Measurements from ENCODE around the gene SGCD.

- TF ChIP-seq CTCF (IDR thresholded peaks at IDR 0.05 in 2 of 3, conservative IDR thresholded peaks at IDR 0.05 in 1 of 3; ENCODE audit: borderline replicate concordance in 1 of 3, insufficient read depth in 1 of 3, low read depth in 2 of 3, low read length in 2 of 3) (no peak), ZFX (IDR thresholded peaks at IDR 0.05) (no peak), ZBTB33 (IDR thresholded peaks at IDR 0.05; ENCODE audit: extremely low read depth, insufficient replicate concordance, low read length) (no peak), POLR2AphosphoS5 (IDR thresholded peaks at IDR 0.05; ENCODE audit: low read depth, low read length) (no peak), RAD21 (IDR thresholded peaks at IDR 0.05; ENCODE audit: low read depth) (no peak), REST (IDR thresholded peaks at IDR 0.05; ENCODE audit: low read depth) (no peak), CEBPB (IDR thresholded peaks at IDR 0.05; ENCODE audit: low read depth) (no peak), EZH2 (IDR thresholded peaks at IDR 0.05) (no peak), SRF (IDR thresholded peaks at IDR 0.05; ENCODE audit: low read depth) (no peak)
Measured at GRCh38 chr5:156474251-156474650, 147.3 kb downstream of the SGCD start.

All from HCT116 (cell line).